Gastrocnemius medialis (tissue), 4 donors: ENCODE measurements around the gene HOXD10. TPM values are rescaled to one million over a fixed set of nuclear protein-coding genes. Genes with fewer than 3 reads are reported as not detected.

Experiments
- ATAC-seq, 2 donors: fragments of 150-250 bp; one replicate each; pipeline ENCODE4 v1.9.1; 2016
- DNase-seq, 2 donors: peaks; one replicate each; pipeline ENCODE4 v3.0.0-alpha.2; 2019
- H3K27ac ChIP-seq, 4 donors: fragments of 200-600 bp; sonication (generic); 1 replicate in 1 of 4; 2 replicates in 3 of 4; pipeline ENCODE4 v1.5.1; 2016 to 2018; ENCODE audit warnings: mild to moderate bottlenecking in 2 of 4, moderate library complexity in 1 of 4
- H3K27me3 ChIP-seq, 3 donors: fragments of 200-600 bp; sonication (generic) in 2 of 3; 1 replicate in 1 of 3; 2 replicates in 2 of 3; pipeline versions ENCODE4 v1.5.1 to v1.6.0; 2016 to 2019; ENCODE audit warnings: mild to moderate bottlenecking in 1 of 3, moderate library complexity in 1 of 3
- H3K36me3 ChIP-seq, 2 donors: fragments of 200-600 bp; sonication (generic) in 1 of 2; one replicate each; pipeline ENCODE4 v1.5.1; 2017 to 2018
- H3K4me1 ChIP-seq, 2 donors: fragments of 200-600 bp; sonication (generic) in 1 of 2; one replicate each; pipeline ENCODE4 v1.5.1; 2016 to 2017; ENCODE audit warnings: mild to moderate bottlenecking in 2 of 2
- H3K4me3 ChIP-seq, 4 donors: fragments of 200-600 bp; sonication (generic) in 3 of 4; 1 replicate in 1 of 4; 2 replicates in 3 of 4; pipeline ENCODE4 v1.5.1; 2016 to 2019; ENCODE audit warnings: mild to moderate bottlenecking in 2 of 4
- H3K9me3 ChIP-seq, 3 donors: fragments of 200-600 bp; sonication (generic) in 2 of 3; 1 replicate in 1 of 3; 2 replicates in 2 of 3; pipeline ENCODE4 v1.5.1; 2016 to 2019
- CTCF ChIP-seq, 5 experiments: fragments of 450-650 bp in 3 of 5; fragments of 200-600 bp in 2 of 5; sonication (generic) in 2 of 5; IDR thresholded peaks in 4 of 5; conservative IDR thresholded peaks in 1 of 5; 1 replicate in 4 of 5; 2 replicates in 1 of 5; pipeline ENCODE4 v1.5.1; 2016 to 2019; ENCODE audit warnings: antibody characterized with exemption in 5 of 5, mild to moderate bottlenecking in 3 of 5, moderate library complexity in 3 of 5
- POLR2A ChIP-seq, 2 donors: fragments of 450-650 bp; IDR thresholded peaks; one replicate each; pipeline ENCODE4 v1.6.1; 2017; ENCODE audit warnings: antibody characterized with exemption in 2 of 2, mild to moderate bottlenecking in 2 of 2, moderate library complexity in 2 of 2
- in situ Hi-C, 4 donors: fragments of 200-750 bp; cut with MboI; loops; one replicate each; pipeline versions ENCODE4 v1.15.0 to v1.8.0; 2017; ENCODE audit warnings: low sequenced_read_pairs in 4 of 4
- intact Hi-C: fragments of 100-400 bp; cut with DNase I; formaldehyde crosslinking; loops from one replicate; pipeline ENCODE4 v1.15.1; 2023; ENCODE audit warnings: low total_unique reads
- total RNA-seq, 4 donors: library from RNA; depleted of rRNA; stranded (reverse); fragments of >200 nt; gene quantifications; one replicate each; pipeline versions ENCODE4 v1.1.0 to v1.2.3, GENCODE V29; 2016

HOXD10 gene
- total RNA-seq, 4 donors from 2014 or later, result 0.15 TPM; not detected in 3

GRCh38 chr2:176130147-176130956, 13.8 kb downstream of the HOXD10 start:
- Histone ChIP-seq H3K36me3 (no peaks in the 10 kb centered on the region), H3K9me3 (no peaks in the 10 kb centered on the region), H3K4me1 (peaks cover 8 to 12% of the 10 kb centered on the region in 2 donors), H3K27ac (peak overlapping the region; percentile 83 to 95 (median 86)), H3K27me3 (peaks cover 0 to 50% (median 30%) of the 10 kb centered on the region in 3 donors), H3K4me3 (peak overlapping the region; percentile 60 to 68 (median 66))
- intact Hi-C loops (loop anchor here (2.0 to 5.0 kb wide), 2 partner anchors 58 to 128 kb away; partner anchors contain the start of genes HOXD1 and LNPK), in situ Hi-C loops (loop anchor here in 3 of 4 donors (25.0 kb wide), 2 partner anchors 682 to 1032 kb away; no protein-coding TSS in a partner anchor)
- ATAC-seq (peak; percentile 42 to 66), DNase-seq (no peak)
- TF ChIP-seq CTCF (IDR thresholded peaks at IDR 0.05 in 4 of 5, conservative IDR thresholded peaks at IDR 0.05 in 1 of 5) (peak in 1 of 5 experiments; percentile 9), POLR2A (IDR thresholded peaks at IDR 0.05) (peak; percentile 26 to 44)

GRCh38 chr2:176130957-176131847, 14.6 kb downstream of the HOXD10 start:
- Histone ChIP-seq H3K27ac (peak overlapping the region; percentile 83 to 95 (median 86)), H3K36me3 (no peaks in the 10 kb centered on the region), H3K4me3 (peak overlapping the region; percentile 60 to 68 (median 66)), H3K9me3 (no peaks in the 10 kb centered on the region), H3K27me3 (peaks cover 0 to 54% (median 28%) of the 10 kb centered on the region in 3 donors), H3K4me1 (peaks cover 9 to 15% of the 10 kb centered on the region in 2 donors)
- ATAC-seq (no peak), DNase-seq (no peak)
- no peak for TF ChIP-seq CTCF (IDR thresholded peaks at IDR 0.05 in 4 of 5, conservative IDR thresholded peaks at IDR 0.05 in 1 of 5)
- no peak for TF ChIP-seq POLR2A (IDR thresholded peaks at IDR 0.05)
- in situ Hi-C loops (loop anchor here in 3 of 4 donors (25.0 kb wide), 2 partner anchors 681 to 1031 kb away; no protein-coding TSS in a partner anchor), intact Hi-C loops (loop anchor here (2.0 to 5.0 kb wide), 2 partner anchors 58 to 129 kb away; partner anchors contain the start of genes HOXD1 and LNPK)

GRCh38 chr2:176131848-176132158, 15.2 kb downstream of the HOXD10 start:
- DNase-seq, result no peak
- ATAC-seq, result no peak
- Histone ChIP-seq H3K4me1 (peaks cover 9 to 15% of the 10 kb centered on the region in 2 donors), H3K27me3 (peaks cover 0 to 52% (median 29%) of the 10 kb centered on the region in 3 donors), H3K36me3 (no peaks in the 10 kb centered on the region), H3K9me3 (no peaks in the 10 kb centered on the region), H3K4me3 (peak overlapping the region; percentile 60 to 68 (median 66)), H3K27ac (peak overlapping the region; percentile 83 to 95 (median 86))
- in situ Hi-C loops (loop anchor here in 3 of 4 donors (25.0 kb wide), 2 partner anchors 680 to 1030 kb away; no protein-coding TSS in a partner anchor), intact Hi-C loops (loop anchor here (2.0 to 5.0 kb wide), 2 partner anchors 57 to 130 kb away; partner anchors contain the start of genes HOXD1 and LNPK)
- TF ChIP-seq CTCF (IDR thresholded peaks at IDR 0.05 in 4 of 5, conservative IDR thresholded peaks at IDR 0.05 in 1 of 5) (no peak), POLR2A (IDR thresholded peaks at IDR 0.05) (no peak)
